ENCODE results near the gene HEXB.
A peak's percentile ranks its signal among the peaks of the same experiment; 100 is the strongest.

HEXB gene

GRCh38 chr5:74684900-74685851 is at the start of gene HEXB:
HEXB (plus strand) TSS chr5:74685233; CDS start chr5:74685261, 28 bp downstream.
- DNase-seq (ENCODE audit: low read depth in 2 of 2): peak; percentile 54 to 56

- DNase-seq (ENCODE audit: low read depth in 2 of 2): no peak
These were observed 48.9 kb upstream of the HEXB start for GRCh38 chr5:74636149-74636548.

GRCh38 chr5:74636552-74636951 is 48.5 kb upstream of the HEXB start:
- no peak for DNase-seq (ENCODE audit: low read depth in 2 of 2)

- no peak for DNase-seq (ENCODE audit: low read depth in 2 of 2)
These were observed 46.5 kb upstream of the HEXB start for GRCh38 chr5:74638544-74638969.

- DNase-seq (ENCODE audit: low read depth in 2 of 2): no peak
These were observed 45.8 kb upstream of the HEXB start for GRCh38 chr5:74638970-74639806.

- DNase-seq (ENCODE audit: low read depth in 2 of 2): no peak
These were observed 45.1 kb upstream of the HEXB start for GRCh38 chr5:74639807-74640449.

GRCh38 chr5:74640450-74640953 is 44.5 kb upstream of the HEXB start, which contains the start of gene ENC1:
ENC1 (minus strand) TSS chr5:74640728; CDS start chr5:74636485, 4,243 bp downstream.
- peak; percentile 68 to 72 for DNase-seq (ENCODE audit: low read depth in 2 of 2)

- DNase-seq (ENCODE audit: low read depth in 2 of 2): peak in 1 of 2 experiments; percentile 35
These were observed 43.9 kb upstream of the HEXB start for GRCh38 chr5:74640954-74641734.

GRCh38 chr5:74641735-74642542 is 43.1 kb upstream of the HEXB start:
- peak; percentile 71 to 75 for DNase-seq (ENCODE audit: low read depth in 2 of 2)

GRCh38 chr5:74642543-74642863 is 42.5 kb upstream of the HEXB start:
- DNase-seq (ENCODE audit: low read depth in 2 of 2): no peak

GRCh38 chr5:74643111-74643562 is 41.9 kb upstream of the HEXB start:
- DNase-seq (ENCODE audit: low read depth in 2 of 2): peak; percentile 66 to 72

GRCh38 chr5:74647096-74647495 is 37.9 kb upstream of the HEXB start:
- DNase-seq (ENCODE audit: low read depth in 2 of 2): no peak

GRCh38 chr5:74648835-74649293 is 36.2 kb upstream of the HEXB start:
- peak in 1 of 2 experiments; percentile 33 for DNase-seq (ENCODE audit: low read depth in 2 of 2)

GRCh38 chr5:74649421-74649973 is 35.5 kb upstream of the HEXB start:
- DNase-seq (ENCODE audit: low read depth in 2 of 2): no peak

GRCh38 chr5:74651710-74652109 is 33.3 kb upstream of the HEXB start:
- DNase-seq (ENCODE audit: low read depth in 2 of 2): no peak

GRCh38 chr5:74652576-74652975 is 32.5 kb upstream of the HEXB start:
- DNase-seq (ENCODE audit: low read depth in 2 of 2): no peak

GRCh38 chr5:74653991-74654390 is 31.0 kb upstream of the HEXB start:
- no peak for DNase-seq (ENCODE audit: low read depth in 2 of 2)

- no peak for DNase-seq (ENCODE audit: low read depth in 2 of 2)
These were observed 29.8 kb upstream of the HEXB start for GRCh38 chr5:74655206-74655605.

GRCh38 chr5:74655716-74656115 is 29.3 kb upstream of the HEXB start:
- DNase-seq (ENCODE audit: low read depth in 2 of 2): no peak

- no peak for DNase-seq (ENCODE audit: low read depth in 2 of 2)
These were observed 27.9 kb upstream of the HEXB start for GRCh38 chr5:74657165-74657564.
